SKM-1 treated with dmso at 0.1 percent for 144 hours (cell line): ENCODE data around the gene C15orf62.

Source experiments
- DNase-seq: peaks from one replicate; lab custom pipeline; 2025; ENCODE audit not compliant: unreplicated experiment; lab: John Stamatoyannopoulos, UW

Gene C15orf62

DNA sequence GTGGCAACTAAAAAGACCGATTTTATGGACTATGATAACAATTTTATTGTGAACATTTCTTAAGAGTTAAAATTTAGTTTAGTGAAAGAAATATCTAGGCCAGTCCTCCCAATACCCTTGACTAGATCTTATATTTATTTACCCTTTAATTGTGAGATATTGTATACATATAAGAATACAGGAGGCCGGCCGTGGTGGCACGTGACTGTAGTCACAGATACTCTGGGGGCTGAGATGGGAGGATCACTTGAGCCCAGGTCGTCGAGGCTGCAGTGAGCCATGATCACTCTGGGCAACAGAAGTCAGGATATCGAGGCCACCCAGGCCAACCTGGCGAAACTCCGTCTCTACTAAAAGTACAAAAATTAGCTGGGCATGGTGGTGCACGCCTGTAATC is 14.0 kb upstream of the C15orf62 start:
- no peak for DNase-seq

DNA sequence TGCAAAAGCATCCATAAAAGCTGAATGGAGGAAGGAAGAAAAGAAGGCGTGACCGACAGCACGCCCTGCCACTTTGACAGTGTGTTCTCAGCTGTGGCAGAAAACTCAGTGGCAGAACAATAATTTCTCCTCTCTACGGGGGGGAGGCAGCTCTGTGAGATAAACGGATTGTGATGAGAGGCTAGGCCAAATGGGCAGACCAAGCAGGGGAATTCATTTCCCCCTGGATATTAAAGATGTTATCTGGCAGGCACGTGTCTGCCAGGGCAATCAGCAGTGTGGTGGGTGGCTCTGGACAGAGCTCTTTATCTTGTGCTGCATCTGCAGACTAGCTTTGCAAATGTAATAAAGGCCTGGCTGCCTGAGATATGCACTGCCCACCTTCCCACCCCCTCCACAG is 12.8 kb upstream of the C15orf62 start:
- no peak for DNase-seq

DNA sequence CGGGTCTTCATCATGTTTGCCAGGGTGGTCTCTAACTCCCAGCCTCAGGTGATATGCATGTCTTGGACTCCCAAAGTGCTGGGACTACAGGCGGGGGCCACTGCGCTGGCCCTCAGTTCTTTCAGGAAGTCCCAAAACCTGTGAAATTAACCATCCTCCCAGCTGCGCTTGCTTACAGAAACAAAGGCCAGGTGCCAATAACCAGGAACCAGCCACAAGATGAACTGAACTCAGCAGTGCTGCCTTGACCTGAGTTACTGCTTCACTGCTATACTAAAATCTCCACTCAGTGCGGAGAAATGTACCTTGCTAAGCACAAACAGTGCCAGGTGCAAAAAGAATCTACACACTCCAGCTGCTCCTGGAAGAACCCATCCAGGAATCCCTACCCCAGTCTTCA is 9.8 kb upstream of the C15orf62 start:
- no peak for DNase-seq

DNA sequence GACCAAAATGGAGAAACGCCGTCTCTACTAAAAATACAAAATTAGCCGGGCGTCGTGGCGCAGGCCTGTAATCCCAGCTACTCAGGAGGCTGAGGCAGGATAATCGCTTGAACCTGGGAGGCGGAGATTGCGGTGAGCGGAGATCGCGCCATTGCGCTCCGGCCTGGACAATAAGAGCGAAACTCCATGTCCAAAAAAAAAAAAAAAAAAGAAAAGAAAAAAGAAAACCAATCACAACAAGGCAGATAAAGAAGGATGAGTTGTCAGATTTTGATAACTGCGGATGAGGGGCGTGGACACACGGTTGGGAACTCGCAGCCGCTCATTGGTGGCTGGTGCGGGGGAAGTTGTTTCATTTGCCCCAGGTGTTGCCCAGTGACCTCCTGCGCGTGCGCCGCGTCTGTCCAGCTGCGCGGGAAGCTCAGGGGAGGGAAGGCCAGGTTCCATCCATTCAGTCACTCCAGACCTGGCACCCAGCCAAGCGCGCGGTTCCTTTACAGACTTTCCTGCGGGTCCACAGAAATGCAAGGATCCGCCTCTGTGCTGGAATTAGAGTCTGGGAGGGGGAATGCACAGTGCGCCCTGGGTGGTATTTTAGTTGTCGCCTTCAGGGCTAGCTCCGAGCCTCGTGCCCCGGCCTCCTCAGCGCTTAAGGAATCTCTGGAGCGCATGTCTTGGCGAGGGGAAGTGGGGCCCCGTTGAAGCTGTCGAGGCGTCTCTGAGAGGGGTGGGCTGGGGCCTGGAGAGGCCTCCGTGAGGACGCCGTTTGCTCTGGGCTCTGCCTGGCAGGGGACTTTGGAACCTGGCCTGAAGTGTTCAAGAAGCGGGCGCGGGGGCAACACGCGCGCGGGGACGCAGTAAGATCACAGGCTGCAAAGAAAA is 6.6 kb upstream of the C15orf62 start:
- DNase-seq, result peak; percentile 40

DNA sequence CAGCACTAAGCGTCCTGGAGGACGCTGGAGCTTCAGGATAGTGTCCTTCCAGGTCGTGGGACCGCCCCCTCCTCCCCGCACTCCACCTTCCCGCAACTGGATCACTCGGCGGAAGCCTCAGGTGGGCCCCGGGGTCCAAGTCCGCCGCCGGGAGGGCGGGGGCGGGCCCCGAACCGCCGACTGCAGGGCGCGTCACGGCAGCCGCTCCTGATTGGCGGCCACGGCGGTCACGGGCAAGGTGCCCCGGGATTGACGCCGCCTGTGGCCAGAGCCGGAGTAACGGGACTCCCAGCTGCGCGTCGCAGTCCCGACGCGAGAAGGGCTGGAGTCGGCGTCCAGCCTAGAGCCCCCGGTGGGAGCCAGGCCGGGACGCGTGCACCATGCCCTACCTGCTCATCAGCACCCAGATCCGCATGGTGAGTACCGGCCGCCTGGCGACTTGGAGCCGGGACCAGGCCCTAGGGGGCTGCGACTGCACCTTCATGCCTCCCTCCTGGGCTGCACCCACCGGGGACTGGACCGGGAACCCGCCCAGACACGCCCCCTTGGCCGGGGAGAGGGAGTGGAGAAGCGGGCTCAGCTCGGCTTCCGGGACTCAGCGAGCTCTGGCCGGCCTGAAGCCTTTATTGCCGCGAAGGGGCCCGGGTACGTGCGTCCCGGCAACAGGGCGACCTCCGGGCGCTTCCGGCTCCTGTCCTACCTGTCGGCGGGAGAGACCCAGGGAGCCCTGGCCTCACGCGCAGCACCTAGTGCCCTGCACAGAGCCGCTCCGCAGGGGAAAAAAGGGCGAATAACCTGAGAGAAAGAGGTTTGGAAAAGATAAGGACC is 5.8 kb upstream of the C15orf62 start, which contains the start of gene GCHFR:
Gene GCHFR (plus strand): TSS at position 268 of the 828 bp plus-strand sequence. CDS start 113 bp downstream, at position 381.
- DNase-seq, result peak; percentile 47

DNA sequence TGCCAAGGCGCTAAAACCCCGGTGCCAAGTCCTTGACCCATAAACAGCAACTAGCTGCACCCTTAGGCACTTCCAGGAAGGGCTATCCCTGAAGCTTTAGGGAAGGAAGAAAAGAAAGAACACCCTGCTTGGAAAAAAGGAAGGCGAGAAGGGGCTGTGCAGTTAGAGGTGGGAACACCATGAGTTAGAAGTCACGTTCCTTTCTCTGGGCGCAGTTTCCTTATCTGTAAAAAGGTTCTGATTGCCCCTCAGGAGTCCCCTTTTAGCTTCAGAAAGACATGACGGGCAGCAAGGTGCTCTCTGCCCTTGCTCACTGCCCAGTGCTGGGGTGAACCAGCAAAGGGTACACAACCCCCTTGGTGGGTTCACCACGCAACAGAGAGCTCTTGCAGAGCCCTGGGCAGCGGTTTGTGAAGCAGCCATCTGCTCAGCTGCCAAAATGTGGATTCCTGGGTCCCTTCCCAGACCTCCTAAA is 5.1 kb upstream of the C15orf62 start:
- no peak for DNase-seq

DNA sequence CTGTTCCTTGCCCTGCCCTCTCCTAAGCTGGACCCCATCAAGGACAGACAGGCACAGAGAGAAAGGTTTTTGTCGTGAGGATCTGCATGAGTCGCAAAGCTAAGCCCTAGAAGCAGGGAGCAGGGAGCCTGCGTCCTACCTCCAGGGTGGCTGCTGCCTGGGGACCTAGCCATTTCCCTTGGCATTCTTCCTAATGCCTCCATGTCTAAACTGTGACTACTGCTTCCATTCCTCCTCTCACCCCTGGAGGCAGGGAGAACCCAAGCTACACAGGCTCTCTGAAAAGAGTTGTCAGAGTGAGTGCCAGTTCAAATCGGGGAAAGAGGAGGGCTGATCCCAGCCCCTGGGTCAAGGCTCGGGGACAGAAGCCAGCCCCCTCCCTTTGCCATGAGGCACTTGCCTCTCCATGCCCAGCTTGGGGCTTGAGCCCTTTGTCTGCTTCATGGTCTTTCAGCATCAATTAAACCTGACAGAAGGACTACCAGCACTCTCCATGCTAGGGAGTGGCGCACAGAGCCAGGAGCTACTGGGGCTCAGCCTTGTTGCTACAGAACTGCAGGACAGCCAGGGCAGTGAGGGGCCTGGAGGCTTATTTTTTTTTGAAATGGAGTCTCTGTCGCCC is 3.5 kb upstream of the C15orf62 start:
- no peak for DNase-seq

DNA sequence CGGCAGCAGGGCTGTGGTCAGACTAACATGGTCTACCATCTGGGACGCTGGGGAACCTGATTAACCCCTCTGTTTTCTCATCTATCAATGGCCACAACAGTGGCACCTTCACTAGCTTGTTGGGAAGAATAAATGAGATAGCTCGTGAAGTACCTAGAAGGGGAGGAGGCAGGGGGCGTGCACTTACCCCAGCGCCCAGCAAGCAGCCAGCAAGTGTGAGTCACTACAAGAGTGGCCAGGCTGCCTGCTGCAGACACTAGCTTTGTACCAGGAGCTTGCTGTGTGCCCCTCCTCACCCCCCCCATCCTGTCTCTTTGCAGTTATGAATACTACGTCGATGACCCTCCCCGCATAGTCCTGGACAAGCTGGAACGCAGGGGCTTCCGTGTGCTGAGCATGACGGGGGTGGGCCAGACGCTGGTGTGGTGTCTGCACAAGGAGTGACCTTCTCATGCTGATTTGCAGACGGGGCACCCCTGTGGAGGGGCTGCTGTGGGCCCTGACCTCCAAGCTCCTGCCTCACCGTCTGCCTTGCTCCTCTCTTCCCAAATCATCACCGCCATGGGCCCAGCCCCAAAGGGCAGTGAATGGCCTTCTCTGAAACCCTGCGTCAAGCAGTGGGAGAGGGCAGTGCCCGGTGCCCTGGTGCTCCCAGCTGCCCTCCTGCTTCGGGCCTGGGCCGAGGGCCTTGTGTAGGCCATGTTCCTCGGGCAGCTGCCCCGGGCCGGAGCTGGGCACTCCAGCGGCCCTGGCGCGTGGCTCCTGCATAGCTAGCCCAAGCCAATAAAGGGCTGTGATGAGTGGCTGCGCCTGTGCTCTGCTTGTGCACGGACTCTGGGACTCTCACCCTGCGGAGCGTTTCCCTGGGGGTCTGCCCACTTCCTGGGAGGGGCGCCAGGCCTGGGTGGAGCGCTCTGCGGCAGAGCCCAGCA is 2.6 kb upstream of the C15orf62 start:
- DNase-seq, result no peak

DNA sequence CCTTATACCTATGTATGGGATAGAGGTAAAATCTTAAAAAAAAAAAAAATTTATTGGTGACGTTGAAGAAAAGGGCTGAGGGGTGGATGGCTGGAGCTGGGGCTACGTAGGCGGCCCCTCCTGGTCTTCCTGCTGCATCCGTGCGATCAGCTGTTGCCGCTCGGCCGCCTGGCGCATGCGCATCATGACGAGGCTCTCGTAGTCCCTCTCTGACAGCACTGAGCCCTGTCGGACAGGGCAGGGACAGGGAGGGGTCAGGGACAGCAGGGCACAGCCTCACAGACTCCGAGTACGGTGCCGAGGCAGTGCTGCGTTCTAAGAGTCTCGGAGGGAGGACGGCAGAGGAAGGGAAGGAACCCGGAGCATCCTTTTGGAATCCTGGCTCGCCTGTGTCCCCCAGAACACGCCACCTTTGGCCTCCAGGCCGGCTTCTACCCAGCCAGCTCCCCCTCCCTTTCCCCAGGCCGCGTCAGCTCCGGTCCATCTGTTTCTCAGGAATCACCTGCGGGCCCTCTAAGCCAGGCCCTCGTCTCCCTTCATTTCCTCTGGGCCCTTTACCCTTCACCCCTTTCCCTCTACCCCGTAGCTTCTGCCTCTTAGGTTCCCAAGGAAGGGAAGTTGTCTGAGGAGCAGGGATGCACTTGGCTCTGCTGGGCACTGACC is 1.8 kb upstream of the C15orf62 start:
- DNase-seq, result no peak

DNA sequence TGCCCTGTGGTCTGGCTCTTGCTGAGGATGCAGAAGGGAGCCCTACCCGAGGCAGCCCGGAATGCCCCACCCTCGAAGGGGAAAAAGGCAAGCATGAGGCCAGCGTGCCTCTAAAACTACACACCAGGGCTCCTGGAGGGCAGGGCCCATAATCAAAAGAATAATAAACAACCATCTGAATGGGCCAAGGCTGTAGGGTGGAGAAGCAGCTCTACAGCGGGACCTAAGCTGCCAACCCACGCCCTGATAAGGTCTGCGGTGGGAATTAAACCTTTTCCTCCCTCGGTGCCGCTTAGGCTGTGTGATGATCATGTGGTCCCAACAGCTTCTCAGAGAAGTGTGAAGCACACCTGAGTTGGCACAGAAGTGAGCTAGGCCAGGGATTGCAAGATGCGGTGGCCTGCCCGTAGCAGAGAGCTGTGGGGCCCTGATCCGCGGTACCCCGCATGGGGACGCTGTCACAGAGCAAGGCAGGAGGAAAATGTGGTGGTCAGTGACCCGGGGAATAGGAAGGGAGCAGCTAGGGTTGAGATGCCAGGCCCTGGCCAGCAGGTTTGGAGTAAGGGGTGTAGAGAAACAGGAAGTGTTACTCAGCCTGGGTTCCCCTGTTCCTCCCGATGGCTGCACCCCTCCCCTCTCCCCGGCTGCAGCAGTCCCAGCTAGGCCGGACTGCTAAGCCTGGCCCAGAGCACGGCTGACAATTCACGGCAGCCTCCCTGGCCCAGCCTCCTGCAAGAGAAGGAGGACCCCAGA is 1.1 kb upstream of the C15orf62 start:
- no peak for DNase-seq

DNA sequence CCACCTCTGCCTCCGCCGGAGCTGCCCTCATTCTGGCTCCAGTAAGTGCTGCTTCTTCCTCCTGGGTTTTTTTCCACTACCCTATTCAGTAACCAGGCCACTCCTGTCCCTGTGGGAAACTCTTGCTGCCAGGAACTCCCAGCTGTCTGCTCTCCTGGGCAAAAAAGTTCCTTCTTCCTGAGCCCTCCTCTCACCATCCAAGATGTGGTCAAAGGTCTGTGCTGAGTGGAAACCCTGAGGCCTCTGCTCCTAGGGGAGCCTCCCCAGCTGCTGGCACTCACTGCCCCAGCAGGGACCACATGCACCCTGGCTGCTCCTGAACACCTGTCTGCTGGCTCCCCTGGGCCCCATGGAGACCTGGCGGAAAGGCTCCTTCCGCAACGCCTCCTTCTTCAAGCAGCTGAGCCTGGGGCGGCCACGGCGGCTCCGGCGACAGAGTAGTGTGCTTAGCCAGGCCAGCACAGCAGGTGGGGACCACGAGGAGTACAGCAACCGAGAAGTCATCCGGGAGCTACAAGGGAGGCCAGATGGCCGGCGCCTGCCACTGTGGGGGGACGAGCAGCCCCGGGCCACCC is 454 bp downstream of the C15orf62 start:
- DNase-seq, result no peak

DNA sequence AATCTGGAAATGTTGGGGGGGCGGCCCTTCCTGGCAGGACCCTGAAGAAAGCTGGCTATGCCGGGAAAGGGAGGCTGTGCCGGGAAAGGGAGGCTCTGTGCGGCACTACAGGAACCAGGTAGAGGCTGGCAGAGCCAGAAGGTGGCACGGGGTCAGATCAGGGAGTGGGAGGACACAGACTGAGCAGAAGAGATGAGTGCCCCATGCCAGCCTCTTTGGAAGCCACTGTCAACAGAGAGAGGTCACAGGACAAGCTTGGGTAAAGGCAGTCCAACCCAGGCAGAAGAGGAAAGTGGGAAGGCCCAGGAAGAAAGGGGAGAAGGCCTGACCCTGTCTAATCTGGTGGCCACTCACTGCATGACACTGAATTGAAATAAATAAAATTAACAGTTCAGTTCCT is 1.5 kb downstream of the C15orf62 start:
- no peak for DNase-seq

DNA sequence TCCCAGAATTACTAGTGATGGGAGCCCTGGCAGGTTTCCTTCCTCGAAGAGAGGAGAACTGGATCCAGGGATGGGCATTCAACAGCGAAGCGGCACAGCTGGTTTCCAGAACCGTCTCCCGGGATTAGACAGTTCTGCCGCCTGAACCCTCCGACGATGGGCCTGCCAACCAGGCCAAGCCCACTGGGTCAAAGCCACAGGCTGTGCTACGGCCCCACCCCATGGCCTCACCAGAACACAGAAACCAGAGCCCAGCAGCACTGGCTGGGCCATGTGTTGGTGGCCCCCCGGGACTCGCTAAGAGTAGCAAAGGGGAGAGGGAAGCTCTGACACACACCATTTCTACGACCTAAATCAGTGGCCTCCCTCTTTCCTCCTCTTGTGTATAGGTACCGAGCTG is 2.2 kb downstream of the C15orf62 start:
- DNase-seq, result no peak

DNA sequence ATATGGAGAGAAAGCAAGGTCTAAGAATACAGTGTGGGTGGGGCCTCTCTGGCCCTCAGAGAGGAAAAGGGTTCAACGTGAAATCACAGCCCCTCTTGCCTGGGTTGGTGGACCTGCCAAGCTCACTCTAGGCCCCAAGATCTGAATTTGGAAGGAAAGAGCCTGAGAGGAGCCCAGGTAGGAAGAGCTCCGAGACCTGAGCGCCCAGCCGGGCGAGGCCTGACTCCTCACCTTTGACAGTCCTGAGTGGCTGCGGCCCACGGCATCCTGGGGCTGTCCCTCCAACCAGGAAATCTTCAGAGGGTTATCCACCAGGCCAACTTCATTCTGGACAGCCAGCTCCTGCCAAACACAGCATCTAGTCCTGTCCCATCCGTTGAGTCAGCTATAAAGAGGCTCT is 3.7 kb downstream of the C15orf62 start:
- DNase-seq, result no peak

DNA sequence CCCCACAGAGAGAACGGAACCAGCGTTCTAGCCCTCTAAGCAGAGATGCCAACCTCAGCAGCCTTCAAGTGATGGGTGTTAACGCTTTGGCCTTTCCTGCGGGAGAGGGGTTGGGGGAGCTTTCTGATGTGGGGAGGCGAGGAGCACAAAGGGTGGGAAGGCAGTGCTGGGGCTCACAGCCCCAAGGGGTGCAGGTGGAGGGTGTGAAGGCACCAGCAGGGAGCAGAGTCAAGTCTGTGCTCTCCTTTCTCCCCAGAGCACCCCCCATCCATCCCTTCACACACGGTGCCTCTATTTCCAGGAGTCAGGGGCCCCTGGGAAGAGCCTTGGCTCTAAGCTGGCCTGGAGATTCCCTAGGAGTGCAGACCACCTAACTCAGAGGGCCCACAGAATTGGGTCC is 4.1 kb downstream of the C15orf62 start:
- DNase-seq, result no peak

DNA sequence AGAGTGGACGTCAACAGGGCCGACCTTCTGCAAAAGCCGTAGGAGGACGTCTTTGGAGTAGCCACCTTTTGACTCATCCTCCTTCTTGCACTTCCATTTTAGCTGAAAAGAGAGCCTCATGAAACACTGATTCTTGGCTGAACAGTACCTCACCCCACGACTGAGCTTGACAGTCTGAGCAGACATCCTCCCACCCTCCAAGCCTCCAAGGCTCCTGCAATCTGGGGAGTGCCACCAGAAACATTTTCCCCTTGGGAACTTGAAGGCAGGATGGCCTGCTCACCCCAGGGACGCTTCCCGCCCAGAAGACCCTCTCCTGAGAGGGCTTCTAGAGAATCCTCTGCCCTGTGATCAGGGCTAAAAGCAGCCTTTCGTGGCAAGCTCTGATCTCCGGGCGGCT is 5.2 kb downstream of the C15orf62 start:
- no peak for DNase-seq

DNA sequence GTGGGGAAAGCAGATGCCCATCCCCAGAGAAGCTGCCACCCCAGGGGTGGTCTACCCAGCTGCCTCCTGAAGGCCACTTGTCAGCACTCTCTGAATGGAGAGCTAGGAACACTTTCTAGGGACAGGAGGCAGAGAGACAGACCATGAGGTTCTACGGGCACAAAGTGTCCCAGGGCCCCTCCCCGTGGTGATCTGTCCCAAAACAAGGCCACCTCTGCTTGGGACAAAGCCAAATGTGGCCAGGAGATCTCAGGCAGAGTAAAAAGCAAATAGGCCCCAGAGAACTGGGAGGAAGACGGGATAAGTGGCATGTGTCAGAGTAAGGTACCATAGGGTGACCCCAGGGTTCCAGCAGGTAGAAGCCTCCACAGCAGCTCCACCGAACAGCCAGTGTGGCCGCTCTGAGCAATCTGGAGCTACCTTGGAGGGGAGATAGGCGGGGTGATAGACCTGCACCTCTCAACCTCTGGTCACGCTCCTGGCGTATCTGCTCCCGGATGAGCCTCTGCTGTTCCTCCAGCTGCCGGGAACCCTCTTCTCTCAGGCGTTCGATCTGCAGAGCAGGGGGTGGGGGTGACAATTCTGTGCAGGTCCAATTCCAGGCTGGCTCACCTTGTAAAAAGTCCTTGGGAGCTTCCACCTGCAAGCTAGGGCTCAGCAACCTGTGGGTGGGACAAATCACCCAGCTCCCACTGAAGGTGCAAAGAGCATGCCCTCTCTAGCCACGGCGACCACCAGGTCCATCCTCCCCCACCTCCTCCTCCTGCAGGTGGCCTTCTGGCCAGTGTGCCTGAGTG is 6.2 kb downstream of the C15orf62 start:
- DNase-seq, result no peak

DNA sequence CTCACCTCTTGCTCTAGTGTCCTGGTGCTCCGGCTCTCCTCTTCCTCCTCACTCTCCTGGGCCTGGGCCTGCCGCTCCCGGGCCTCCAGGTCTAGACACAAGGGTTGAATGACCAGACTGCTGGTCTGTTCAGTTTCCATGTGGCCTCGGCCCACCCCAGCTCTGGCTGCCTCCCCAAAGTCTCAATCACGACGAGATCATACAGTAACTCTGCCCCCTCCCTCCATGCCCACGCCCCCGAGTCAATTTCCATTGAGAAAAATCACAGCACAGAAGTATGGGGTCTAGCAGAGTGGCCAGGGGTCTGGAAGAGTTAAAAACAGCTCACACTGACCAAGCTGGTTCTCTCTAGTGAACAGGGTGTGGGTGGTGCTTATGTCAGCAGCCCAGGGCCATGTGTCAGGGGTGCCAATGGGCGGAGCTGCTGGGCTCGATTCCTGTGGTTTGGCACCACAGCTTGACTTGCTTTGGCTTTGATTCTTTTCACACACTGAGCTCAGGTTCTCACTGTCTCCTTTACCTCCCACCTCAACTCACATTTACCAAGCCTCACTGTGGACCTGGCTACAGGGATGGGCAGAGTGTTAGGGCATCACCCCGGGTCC is 6.9 kb downstream of the C15orf62 start:
- no peak for DNase-seq
